Thyroid gland (tissue), 4 donors: ENCODE measurements around the gene KBTBD2. TPM values are rescaled to one million over a fixed set of nuclear protein-coding genes. Genes with fewer than 3 reads are reported as not detected.
"Not testable (repeated sequence)": the region's sequence is repeated elsewhere in the genome, so short reads cannot be mapped to it uniquely, and the experiment has no call there.

Experiments
- DNase-seq, 2 donors: peaks; one replicate each; pipeline ENCODE4 v3.0.0-alpha.2; 2019
- H3K27ac ChIP-seq, 3 donors: fragments of 200-600 bp; sonication (generic); 1 replicate in 2 of 3; 2 replicates in 1 of 3; pipeline ENCODE4 v1.5.1; 2016 to 2019; ENCODE audit warnings: mild to moderate bottlenecking in 1 of 3, moderate library complexity in 1 of 3
- H3K27me3 ChIP-seq: fragments of 200-600 bp; sonication (generic); one replicate; pipeline ENCODE4 v1.5.1; 2019
- H3K36me3 ChIP-seq, 2 donors: fragments of 200-600 bp; sonication (generic); one replicate each; pipeline ENCODE4 v1.5.1; 2016 to 2019
- H3K4me1 ChIP-seq, 2 donors: fragments of 200-600 bp; sonication (generic); one replicate each; pipeline ENCODE4 v1.5.1; 2017 to 2019
- H3K4me3 ChIP-seq, 3 donors: fragments of 200-600 bp; sonication (generic); replicated peaks in 1 of 3; 1 replicate in 2 of 3; 2 replicates in 1 of 3; pipeline ENCODE4 v1.5.1; 2016; ENCODE audit warnings: mild to moderate bottlenecking in 1 of 3
- H3K9me3 ChIP-seq: fragments of 200-600 bp; sonication (generic); one replicate; pipeline ENCODE4 v1.5.1; 2017
- CTCF ChIP-seq, 6 experiments: fragments of 200-600 bp in 3 of 6; fragments of 450-650 bp in 3 of 6; sonication (generic) in 3 of 6; IDR thresholded peaks; one replicate each; pipeline ENCODE4 v1.5.1; 2016 to 2019; ENCODE audit warnings: antibody characterized with exemption in 6 of 6, mild to moderate bottlenecking in 2 of 6, inconsistent platforms in 1 of 6, moderate library complexity in 1 of 6
- POLR2A ChIP-seq, 2 donors: fragments of 450-650 bp; IDR thresholded peaks; one replicate each; pipeline ENCODE4 v1.6.1; 2017; ENCODE audit warnings: antibody characterized with exemption in 2 of 2, mild to moderate bottlenecking in 2 of 2, moderate library complexity in 1 of 2
- WGBS, 2 donors: methylation state at CpG; one replicate each; pipeline ENCODE4 v1.1.5; 2017; 5-methylcytosine and 5-hydroxymethylcytosine counted together
- intact Hi-C: fragments of 100-400 bp; cut with DNase I; formaldehyde crosslinking; loops from one replicate; pipeline ENCODE4 v1.15.1; 2023
- total RNA-seq, 4 donors: library from RNA; depleted of rRNA; stranded (reverse); fragments of >200 nt; gene quantifications; one replicate each; pipeline ENCODE4 v1.2.3, GENCODE V29; 2016

Gene KBTBD2
- total RNA-seq, 4 donors from 2014 or later, result 35.1 to 49.8 (median 42.5) TPM

- intact Hi-C loops, result no loop called here
- WGBS, 2 donors, result 98 to 99% methylated on average over 7 of the region's 7 CpGs
- no peaks in the 10 kb centered on the region for H3K4me1 ChIP-seq
- no peak for DNase-seq
- H3K4me3 ChIP-seq, result no peak overlapping the region
- peaks cover 23 to 25% of the 10 kb centered on the region in 2 donors for H3K36me3 ChIP-seq
- H3K9me3 ChIP-seq, result no peaks in the 10 kb centered on the region
- H3K27me3 ChIP-seq, result no peaks in the 10 kb centered on the region
- H3K27ac ChIP-seq, result no peak overlapping the region
- TF ChIP-seq CTCF (IDR thresholded peaks at IDR 0.05) (no peak), POLR2A (IDR thresholded peaks at IDR 0.05) (no peak)
Observed at GRCh38 chr7:32869716-32870115, 21.8 kb downstream of the KBTBD2 start.

- TF ChIP-seq POLR2A (IDR thresholded peaks at IDR 0.05) (no peak), CTCF (IDR thresholded peaks at IDR 0.05) (no peak)
- Histone ChIP-seq H3K4me1 (no peaks in the 10 kb centered on the region), H3K27me3 (no peaks in the 10 kb centered on the region), H3K4me3 (no peak overlapping the region), H3K27ac (no peak overlapping the region), H3K36me3 (peaks cover 13 to 17% of the 10 kb centered on the region in 2 donors), H3K9me3 (no peaks in the 10 kb centered on the region)
- intact Hi-C loops, result no loop called here
- 80 to 96% methylated on average over 4 of the region's 4 CpGs for WGBS, 2 donors
- DNase-seq, result peak in 1 of 2 donors; percentile 19
Observed at GRCh38 chr7:32868116-32868515, 23.4 kb downstream of the KBTBD2 start.

GRCh38 chr7:32865448-32866030, 26.0 kb downstream of the KBTBD2 start:
- peaks cover 9 to 16% of the 10 kb centered on the region in 2 donors for H3K36me3 ChIP-seq
- intact Hi-C loops, result no loop called here
- DNase-seq, result no peak
- no peak overlapping the region for H3K4me3 ChIP-seq
- H3K27ac ChIP-seq, result no peak overlapping the region
- H3K27me3 ChIP-seq, result no peaks in the 10 kb centered on the region
- TF ChIP-seq CTCF (IDR thresholded peaks at IDR 0.05) (no peak), POLR2A (IDR thresholded peaks at IDR 0.05) (no peak)
- H3K9me3 ChIP-seq, result no peaks in the 10 kb centered on the region
- no peaks in the 10 kb centered on the region for H3K4me1 ChIP-seq

- H3K36me3 ChIP-seq, H3K27ac ChIP-seq, H3K4me3 ChIP-seq, DNase-seq, H3K27me3 ChIP-seq, intact Hi-C loops, H3K9me3 ChIP-seq, H3K4me1 ChIP-seq: not testable (repeated sequence)
- WGBS, 2 donors, result 100% methylated on average over 1 of the region's 1 CpG
Observed at GRCh38 chr7:32863872-32864271, 27.7 kb downstream of the KBTBD2 start.

GRCh38 chr7:32860090-32860489, 31.5 kb downstream of the KBTBD2 start:
- H3K36me3 ChIP-seq, result no peaks in the 10 kb centered on the region
- no peaks in the 10 kb centered on the region for H3K4me1 ChIP-seq
- H3K27me3 ChIP-seq, result no peaks in the 10 kb centered on the region
- H3K27ac ChIP-seq, result no peak overlapping the region
- TF ChIP-seq CTCF (IDR thresholded peaks at IDR 0.05) (no peak), POLR2A (IDR thresholded peaks at IDR 0.05) (no peak)
- DNase-seq, result no peak
- intact Hi-C loops, result no loop called here
- no peaks in the 10 kb centered on the region for H3K9me3 ChIP-seq
- H3K4me3 ChIP-seq, result no peak overlapping the region

GRCh38 chr7:32858648-32859047, 32.9 kb downstream of the KBTBD2 start:
- WGBS, 2 donors, result 36 to 82% methylated on average over 1 of the region's 1 CpG
- H3K9me3 ChIP-seq, result no peaks in the 10 kb centered on the region
- no peak overlapping the region for H3K4me3 ChIP-seq
- H3K4me1 ChIP-seq, result no peaks in the 10 kb centered on the region
- no peak overlapping the region for H3K27ac ChIP-seq
- TF ChIP-seq CTCF (IDR thresholded peaks at IDR 0.05) (no peak), POLR2A (IDR thresholded peaks at IDR 0.05) (no peak)
- DNase-seq, result no peak
- H3K36me3 ChIP-seq, result no peaks in the 10 kb centered on the region
- intact Hi-C loops, result no loop called here
- H3K27me3 ChIP-seq, result no peaks in the 10 kb centered on the region

GRCh38 chr7:32857063-32857462, 34.5 kb downstream of the KBTBD2 start:
- intact Hi-C loops, DNase-seq, H3K27me3 ChIP-seq, H3K9me3 ChIP-seq, H3K4me3 ChIP-seq, H3K27ac ChIP-seq, H3K36me3 ChIP-seq, H3K4me1 ChIP-seq: not testable (repeated sequence)
- WGBS, 2 donors, result 80 to 90% methylated on average over 5 of the region's 5 CpGs
